HG03457 (cell line): ENCODE results near the gene PCYT2.
"Not testable (repeated sequence)": the region's sequence is repeated elsewhere in the genome, so short reads cannot be mapped to it uniquely, and the experiment has no call there.

ENCODE experiments used
- ATAC-seq: cut with Tn5 transposase; IDR thresholded peaks from one replicate; pipeline ENCODE4 v1.9.1; 2021; ENCODE audit warnings: moderate number of reproducible peaks; ENCODE audit not compliant: unreplicated experiment

The PCYT2 gene

GRCh38 chr17:81927653-81928543 lies 16.7 kb upstream of the PCYT2 start, which contains the start of gene MAFG:
TSS of gene MAFG (minus strand) at chr17:81927735. CDS start at chr17:81923185, 4,550 bp downstream.
- ATAC-seq = peak; percentile 45

- peak; percentile 10 for ATAC-seq
These were observed 16.0 kb upstream of the PCYT2 start for GRCh38 chr17:81927152-81927652.

- ATAC-seq = no peak
These were observed 15.4 kb upstream of the PCYT2 start for GRCh38 chr17:81926451-81927151.

- ATAC-seq = no peak
These were observed 14.8 kb upstream of the PCYT2 start for GRCh38 chr17:81925860-81926450.

GRCh38 chr17:81924557-81925532 lies 13.6 kb upstream of the PCYT2 start:
- ATAC-seq = no peak

GRCh38 chr17:81923302-81924260 lies 12.4 kb upstream of the PCYT2 start:
- ATAC-seq = no peak

GRCh38 chr17:81922566-81923301 lies 11.5 kb upstream of the PCYT2 start:
- ATAC-seq = no peak

- no peak for ATAC-seq
These were observed 10.9 kb upstream of the PCYT2 start for GRCh38 chr17:81921996-81922565.

GRCh38 chr17:81921537-81921862 lies 10.3 kb upstream of the PCYT2 start:
- no peak for ATAC-seq

GRCh38 chr17:81920612-81921536 lies 9.7 kb upstream of the PCYT2 start:
- no peak for ATAC-seq

GRCh38 chr17:81918832-81919545 lies 7.8 kb upstream of the PCYT2 start:
- no peak for ATAC-seq

GRCh38 chr17:81918333-81918669 lies 7.1 kb upstream of the PCYT2 start:
- ATAC-seq = not testable (repeated sequence)

- peak; percentile 30 for ATAC-seq
These were observed 6.5 kb upstream of the PCYT2 start, which contains the start of gene SIRT7 for GRCh38 chr17:81917565-81918332. TSS of gene SIRT7 (minus strand) at chr17:81918176. CDS start at chr17:81918131, 45 bp downstream.

- ATAC-seq = no peak
These were observed 5.2 kb upstream of the PCYT2 start for GRCh38 chr17:81916234-81917001.

GRCh38 chr17:81915331-81915730 lies 4.1 kb upstream of the PCYT2 start:
- ATAC-seq = no peak
